Measurements from ENCODE around the gene GRIK4. TPM values are rescaled to one million over a fixed set of nuclear protein-coding genes. Genes with fewer than 3 reads are reported as not detected.

Gene GRIK4
- total and polyA plus RNA-seq, 2 of the 4 experiments (the other 2 are of a cell fraction) = 0.18 to 0.38 TPM

- H3K27me3 ChIP-seq (ENCODE audit: control insufficient read depth, insufficient read depth, low read length) = peaks cover 12% of the 10 kb centered on the region
- H3K4me1 ChIP-seq (ENCODE audit: control insufficient read depth, insufficient read depth, low read length) = no peaks in the 10 kb centered on the region
- no peak overlapping the region for H2AK9ac ChIP-seq (replicated peaks; ENCODE audit: low read depth, low read length, poor library complexity)
- H2BK5ac ChIP-seq (ENCODE audit: low read depth, low read length, poor library complexity, severe bottlenecking) = no peak overlapping the region
- H4K20me1 ChIP-seq (ENCODE audit: insufficient read depth, low read length) = no peaks in the 10 kb centered on the region
- H2AFZ ChIP-seq (replicated peaks; ENCODE audit: low read length, poor library complexity) = no peak overlapping the region
- H3K9me3 ChIP-seq (ENCODE audit: control insufficient read depth, insufficient read depth, low read length) = peaks cover 4% of the 10 kb centered on the region
- ATAC-seq (ENCODE audit: low read depth) = no peak
- TF ChIP-seq POLR2A (IDR thresholded peaks at IDR 0.05; ENCODE audit: low read depth, low read length) (no peak), NFE2L2 (IDR thresholded peaks at IDR 0.05; ENCODE audit: low read depth, low read length) (no peak), BHLHE40 (IDR thresholded peaks at IDR 0.05; ENCODE audit: low read depth, low read length) (no peak), MAZ (IDR thresholded peaks at IDR 0.05; ENCODE audit: borderline replicate concordance, low read depth, low read length) (no peak), ELK1 (IDR thresholded peaks at IDR 0.05; ENCODE audit: borderline replicate concordance, low read depth, low read length) (no peak), CHD1 (IDR thresholded peaks at IDR 0.05; ENCODE audit: low read depth, low read length) (no peak), MXI1 (IDR thresholded peaks at IDR 0.05; ENCODE audit: borderline replicate concordance, low read depth, low read length) (no peak), USF2 (IDR thresholded peaks at IDR 0.05; ENCODE audit: low read depth, low read length) (no peak), MAFK (IDR thresholded peaks at IDR 0.05; ENCODE audit: low read depth, low read length) (no peak), SMC3 (IDR thresholded peaks at IDR 0.05; ENCODE audit: low read depth, low read length) (no peak), CEBPB (IDR thresholded peaks at IDR 0.05; ENCODE audit: low read depth, low read length) (no peak), RCOR1 (IDR thresholded peaks at IDR 0.05; ENCODE audit: insufficient replicate concordance, low read length) (no peak), FOS (IDR thresholded peaks at IDR 0.05; ENCODE audit: low read depth, low read length) (no peak), RFX5 (IDR thresholded peaks at IDR 0.05; ENCODE audit: low read depth, low read length) (no peak)
- DNase-seq = no peak
- no peak overlapping the region for H2AK5ac ChIP-seq (ENCODE audit: low read depth, low read length)
- in situ Hi-C loops (cut with MboI; ENCODE audit: low sequenced_read_pairs) (no loop called here), intact Hi-C loops (cut with micrococcal nuclease) (no loop called here), dilution Hi-C loops (cut with HindIII; ENCODE audit: low sequenced_read_pairs, unreplicated experiment) (no loop called here)
- BruUV-seq (replicated peaks) = no TSS peak
- WGBS, 2 experiments (ENCODE audit: extremely low coverage in 2 of 2, insufficient read length in 1 of 2) = no CpG with 5 or more reads among the region's 3 CpGs
- no peak overlapping the region for H2BK120ac ChIP-seq (ENCODE audit: low read depth, low read length)
- POLR2A ChIA-PET (ENCODE audit: unreplicated experiment) = no interaction called here
- no peak overlapping the region for H4K5ac ChIP-seq (ENCODE audit: low read depth, low read length)
- H3K4ac ChIP-seq (ENCODE audit: low read depth, low read length) = no peak overlapping the region
- CTCF ChIA-PET = no interaction called here
- no peak overlapping the region for H4K91ac ChIP-seq (ENCODE audit: insufficient read depth, low read depth, low read length)
- no peaks in the 10 kb centered on the region for H3K9me1 ChIP-seq (ENCODE audit: insufficient read depth, low read length)
- H3K14ac ChIP-seq (replicated peaks; ENCODE audit: low read depth, low read length) = no peak overlapping the region
- no peaks in the 10 kb centered on the region for H3K79me1 ChIP-seq (ENCODE audit: low read depth in 1 of 2, low read length in 2 of 2)
- H2BK15ac ChIP-seq (ENCODE audit: low read depth, low read length) = no peak overlapping the region
- H4K8ac ChIP-seq (ENCODE audit: low read depth in 2 of 2, low read length in 2 of 2) = no peak overlapping the region
- H3K4me2 ChIP-seq (ENCODE audit: low read depth, low read length) = no peak overlapping the region
- no peaks in the 10 kb centered on the region for H3K36me3 ChIP-seq (ENCODE audit: control insufficient read depth, insufficient read depth, low read length)
- H3K27ac ChIP-seq (ENCODE audit: insufficient read depth, low read length) = no peak overlapping the region
- H3K18ac ChIP-seq (ENCODE audit: low read depth, low read length) = no peak overlapping the region
- no peak overlapping the region for H2BK20ac ChIP-seq (ENCODE audit: low read depth, low read length)
- H3K4me3 ChIP-seq (ENCODE audit: insufficient read depth, low read depth, low read length) = no peak overlapping the region
- H3K9ac ChIP-seq (ENCODE audit: low read depth, low read length) = no peak overlapping the region
- no peak overlapping the region for H3K56ac ChIP-seq (ENCODE audit: extremely low read depth, insufficient read depth, low read length)
- no peak overlapping the region for H3K23ac ChIP-seq (ENCODE audit: low read depth, low read length)
Measured at GRCh38 chr11:120702656-120703055, 191.1 kb downstream of the GRIK4 start.
